ENCODE measurements around the gene KCNN3. TPM values are rescaled to one million over a fixed set of nuclear protein-coding genes. Genes with fewer than 3 reads are reported as not detected.

KCNN3 gene
- total RNA-seq, 1 donor from 2014 or later, result under 0.01 TPM

- no peak overlapping the region for H3K4me3 ChIP-seq (ENCODE audit: low read depth, low read length)
- no peak for DNase-seq (ENCODE audit: low read depth)
- TF ChIP-seq, protein P1, sequence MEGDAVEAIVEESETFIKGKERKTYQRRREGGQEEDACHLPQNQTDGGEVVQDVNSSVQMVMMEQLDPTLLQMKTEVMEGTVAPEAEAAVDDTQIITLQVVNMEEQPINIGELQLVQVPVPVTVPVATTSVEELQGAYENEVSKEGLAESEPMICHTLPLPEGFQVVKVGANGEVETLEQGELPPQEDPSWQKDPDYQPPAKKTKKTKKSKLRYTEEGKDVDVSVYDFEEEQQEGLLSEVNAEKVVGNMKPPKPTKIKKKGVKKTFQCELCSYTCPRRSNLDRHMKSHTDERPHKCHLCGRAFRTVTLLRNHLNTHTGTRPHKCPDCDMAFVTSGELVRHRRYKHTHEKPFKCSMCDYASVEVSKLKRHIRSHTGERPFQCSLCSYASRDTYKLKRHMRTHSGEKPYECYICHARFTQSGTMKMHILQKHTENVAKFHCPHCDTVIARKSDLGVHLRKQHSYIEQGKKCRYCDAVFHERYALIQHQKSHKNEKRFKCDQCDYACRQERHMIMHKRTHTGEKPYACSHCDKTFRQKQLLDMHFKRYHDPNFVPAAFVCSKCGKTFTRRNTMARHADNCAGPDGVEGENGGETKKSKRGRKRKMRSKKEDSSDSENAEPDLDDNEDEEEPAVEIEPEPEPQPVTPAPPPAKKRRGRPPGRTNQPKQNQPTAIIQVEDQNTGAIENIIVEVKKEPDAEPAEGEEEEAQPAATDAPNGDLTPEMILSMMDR (conservative IDR thresholded peaks at IDR 0.05; ENCODE audit: low read depth, low read length), result no peak
These were observed 41.0 kb downstream of the KCNN3 start for GRCh38 chr1:154829062-154829461.

DNA sequence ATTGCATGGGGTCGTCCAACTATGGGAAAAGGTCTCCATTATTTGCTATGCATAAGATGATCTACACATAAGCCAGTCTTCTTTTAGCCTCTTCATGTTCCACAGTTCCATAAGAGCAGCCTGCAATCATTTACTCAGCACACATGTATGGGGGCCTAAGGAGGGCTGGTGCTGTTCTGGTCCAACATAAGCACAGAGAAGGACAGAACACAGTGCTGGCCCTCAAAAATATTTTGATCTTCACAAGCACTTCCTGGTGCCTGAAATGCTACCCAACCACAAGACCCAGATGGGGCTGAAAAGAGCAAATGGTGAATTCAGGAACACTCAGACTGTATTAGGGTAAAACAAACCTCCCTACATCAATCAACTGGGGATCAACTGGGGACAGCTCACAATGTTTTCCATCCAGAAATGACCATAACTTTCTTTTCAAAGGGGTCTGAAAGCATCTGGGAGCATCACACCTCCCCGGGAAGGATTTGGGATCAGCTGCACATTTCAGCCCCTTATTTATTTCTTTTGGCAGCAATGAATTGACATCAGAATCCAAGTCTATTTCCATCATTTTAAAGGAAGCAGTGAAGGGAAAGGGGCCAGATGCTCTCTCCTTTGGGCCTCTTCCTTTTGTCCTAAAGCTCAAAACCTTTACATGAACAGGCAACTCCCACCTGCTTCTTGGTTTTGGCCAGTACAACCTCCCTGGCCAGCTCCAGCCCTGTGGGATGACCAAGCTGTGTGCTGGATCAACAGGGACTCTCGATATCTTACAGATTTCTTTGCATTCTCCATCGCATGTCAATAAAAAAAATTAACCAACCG is 45.7 kb downstream of the KCNN3 start:
- TF ChIP-seq, protein P1 (conservative IDR thresholded peaks at IDR 0.05; ENCODE audit: low read depth, low read length), result no peak
- H3K4me3 ChIP-seq (ENCODE audit: low read depth, low read length), result no peak overlapping the region
- no peak for DNase-seq (ENCODE audit: low read depth)

- H3K4me3 ChIP-seq (ENCODE audit: low read depth, low read length), result no peak overlapping the region
- DNase-seq (ENCODE audit: low read depth), result no peak
- TF ChIP-seq, protein P1 (conservative IDR thresholded peaks at IDR 0.05; ENCODE audit: low read depth, low read length), result no peak
These were observed 47.4 kb downstream of the KCNN3 start for GRCh38 chr1:154822717-154823116.

DNA sequence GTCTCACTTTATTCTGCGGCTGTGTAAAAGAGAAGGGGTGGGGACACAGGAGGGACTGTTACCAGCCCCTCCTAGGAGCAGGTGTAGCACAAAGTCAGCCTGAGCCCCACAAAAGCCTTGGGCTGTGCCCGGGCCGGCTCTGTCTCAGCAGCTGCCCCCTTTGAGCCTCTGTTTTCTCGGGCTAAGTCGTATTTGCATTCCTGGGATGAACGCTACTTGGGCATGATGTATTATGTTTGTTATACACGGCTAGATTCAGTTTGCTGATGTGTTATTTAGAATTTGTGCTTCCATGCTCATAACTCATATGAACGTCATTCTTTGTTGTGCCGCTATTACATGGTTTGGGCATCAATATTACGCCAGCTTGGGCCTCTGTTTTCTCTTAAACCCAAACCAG is 47.8 kb downstream of the KCNN3 start:
- H3K4me3 ChIP-seq (ENCODE audit: low read depth, low read length), result no peak overlapping the region
- DNase-seq (ENCODE audit: low read depth), result no peak
- TF ChIP-seq, protein P1 (conservative IDR thresholded peaks at IDR 0.05; ENCODE audit: low read depth, low read length), result no peak

GRCh38 chr1:154821083-154821482 is 49.0 kb downstream of the KCNN3 start:
- H3K4me3 ChIP-seq (ENCODE audit: low read depth, low read length), result no peak overlapping the region
- DNase-seq (ENCODE audit: low read depth), result no peak
- TF ChIP-seq, protein P1 (conservative IDR thresholded peaks at IDR 0.05; ENCODE audit: low read depth, low read length), result no peak

GRCh38 chr1:154820646-154821045 is 49.4 kb downstream of the KCNN3 start:
- H3K4me3 ChIP-seq (ENCODE audit: low read depth, low read length), result no peak overlapping the region
- TF ChIP-seq, protein P1 (conservative IDR thresholded peaks at IDR 0.05; ENCODE audit: low read depth, low read length), result no peak
- no peak for DNase-seq (ENCODE audit: low read depth)
